Measurements from ENCODE around the gene TUBA4A.

Gene TUBA4A

DNA sequence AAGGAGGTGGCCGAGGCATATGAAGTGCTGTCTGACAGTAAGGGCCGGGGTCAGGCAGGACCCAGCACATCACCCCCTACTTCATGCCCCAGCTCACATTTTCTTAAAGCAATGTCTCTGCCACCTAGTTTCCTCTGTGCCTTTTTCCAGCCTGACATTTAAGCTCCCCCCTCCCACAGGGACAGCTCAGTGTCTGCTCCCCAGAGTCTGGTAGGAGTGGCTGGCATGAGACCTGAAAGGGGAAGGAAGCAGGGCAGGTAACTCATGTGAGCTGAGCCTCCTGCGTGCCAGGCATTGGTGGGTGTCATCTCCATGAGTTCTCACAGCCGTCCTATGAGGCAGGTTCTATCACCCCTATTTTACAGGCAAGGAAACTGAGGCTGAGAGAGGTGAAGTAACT lies 26.9 kb upstream of the TUBA4A start:
- no peak overlapping the region; the same call in 1 of the 2 replicates for H3K4me3 ChIP-seq (ENCODE audit: low read depth, low read length)
- DNase-seq (ENCODE audit: low read depth) = no peak
- TF ChIP-seq, protein P1, sequence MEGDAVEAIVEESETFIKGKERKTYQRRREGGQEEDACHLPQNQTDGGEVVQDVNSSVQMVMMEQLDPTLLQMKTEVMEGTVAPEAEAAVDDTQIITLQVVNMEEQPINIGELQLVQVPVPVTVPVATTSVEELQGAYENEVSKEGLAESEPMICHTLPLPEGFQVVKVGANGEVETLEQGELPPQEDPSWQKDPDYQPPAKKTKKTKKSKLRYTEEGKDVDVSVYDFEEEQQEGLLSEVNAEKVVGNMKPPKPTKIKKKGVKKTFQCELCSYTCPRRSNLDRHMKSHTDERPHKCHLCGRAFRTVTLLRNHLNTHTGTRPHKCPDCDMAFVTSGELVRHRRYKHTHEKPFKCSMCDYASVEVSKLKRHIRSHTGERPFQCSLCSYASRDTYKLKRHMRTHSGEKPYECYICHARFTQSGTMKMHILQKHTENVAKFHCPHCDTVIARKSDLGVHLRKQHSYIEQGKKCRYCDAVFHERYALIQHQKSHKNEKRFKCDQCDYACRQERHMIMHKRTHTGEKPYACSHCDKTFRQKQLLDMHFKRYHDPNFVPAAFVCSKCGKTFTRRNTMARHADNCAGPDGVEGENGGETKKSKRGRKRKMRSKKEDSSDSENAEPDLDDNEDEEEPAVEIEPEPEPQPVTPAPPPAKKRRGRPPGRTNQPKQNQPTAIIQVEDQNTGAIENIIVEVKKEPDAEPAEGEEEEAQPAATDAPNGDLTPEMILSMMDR (IDR thresholded peaks at IDR 0.05; ENCODE audit: control insufficient read depth, extremely low read depth, insufficient read depth) = no peak

DNA sequence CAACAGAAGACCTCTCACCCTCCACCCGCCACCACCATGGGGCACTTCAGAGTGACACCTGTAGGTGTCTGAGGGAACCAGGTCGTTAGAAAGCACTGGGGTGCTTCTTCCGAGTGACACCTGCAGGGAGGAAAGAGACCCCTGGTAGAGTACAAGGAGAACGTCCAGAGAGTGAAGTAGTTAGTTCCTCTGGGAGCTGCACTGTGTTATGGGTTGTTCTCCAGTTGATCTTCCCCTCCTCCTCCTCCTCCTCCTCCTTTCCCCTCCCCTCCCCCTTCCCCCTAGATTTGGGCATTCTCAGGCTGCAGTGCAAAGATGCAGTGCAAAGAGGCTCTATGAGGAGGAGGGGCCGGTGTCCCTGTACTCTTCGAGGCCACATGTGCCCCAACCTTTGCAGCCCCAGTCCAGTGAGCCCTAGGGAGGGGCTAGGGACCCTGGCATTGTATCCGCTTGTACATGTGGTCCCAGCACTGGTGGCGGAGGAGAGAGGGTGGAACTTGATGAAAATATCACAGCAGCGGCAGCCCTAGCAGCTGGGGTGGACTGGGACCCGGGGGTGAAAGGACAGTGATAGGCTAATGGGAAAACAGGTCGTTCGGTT lies 26.3 kb upstream of the TUBA4A start:
- peak overlapping the region; percentile 80 for H3K4me3 ChIP-seq (ENCODE audit: low read depth, low read length)
- TF ChIP-seq, protein P1 (IDR thresholded peaks at IDR 0.05; ENCODE audit: control insufficient read depth, extremely low read depth, insufficient read depth) = no peak
- DNase-seq (ENCODE audit: low read depth) = no peak

DNA sequence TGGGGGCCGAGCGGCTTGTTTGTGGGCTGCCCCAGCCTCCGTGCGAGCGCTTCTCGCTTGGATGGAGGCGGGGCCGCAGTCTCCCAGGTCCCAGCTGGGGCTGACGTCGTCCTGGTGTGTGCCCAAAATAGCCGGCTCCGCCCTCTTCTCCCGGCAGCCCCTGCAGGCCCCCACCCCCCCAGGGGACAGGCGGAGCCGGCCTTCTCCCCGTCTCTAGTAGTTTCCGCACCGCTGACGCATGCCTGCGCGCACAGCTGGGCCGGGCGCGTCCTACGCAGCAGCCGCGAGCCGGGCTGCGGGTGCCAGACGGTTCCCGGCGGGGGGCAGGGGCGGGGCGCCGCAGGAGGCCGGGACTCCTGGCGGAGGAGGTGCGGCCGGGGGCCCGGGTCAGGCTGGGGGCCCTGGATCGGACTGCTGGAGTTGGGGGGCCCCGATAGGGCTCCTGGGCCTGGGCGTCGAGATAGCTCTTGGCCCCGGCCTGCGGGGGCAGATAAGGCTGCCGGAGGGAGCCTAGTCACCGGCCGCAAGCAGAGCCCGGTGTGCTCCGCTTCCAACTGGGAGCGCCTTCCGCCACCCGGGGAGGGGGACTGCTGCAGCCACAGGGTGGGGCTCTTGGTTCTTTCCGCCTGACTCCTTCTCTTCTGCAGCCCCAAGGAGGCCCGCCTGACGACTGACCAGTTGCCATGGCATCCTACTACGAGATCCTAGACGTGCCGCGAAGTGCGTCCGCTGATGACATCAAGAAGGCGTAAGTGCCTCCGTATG lies 25.6 kb upstream of the TUBA4A start, which contains the start of gene DNAJB2:
Gene DNAJB2 (plus strand): TSS at position 216 of the 765 bp plus-strand sequence. CDS start 468 bp downstream, at position 684.
- H3K4me3 ChIP-seq (ENCODE audit: low read depth, low read length) = peak within 1 kb of the TSS; percentile 80
- peak; percentile 83 for DNase-seq (ENCODE audit: low read depth)
- TF ChIP-seq, protein P1 (IDR thresholded peaks at IDR 0.05; ENCODE audit: control insufficient read depth, extremely low read depth, insufficient read depth) = no peak

DNA sequence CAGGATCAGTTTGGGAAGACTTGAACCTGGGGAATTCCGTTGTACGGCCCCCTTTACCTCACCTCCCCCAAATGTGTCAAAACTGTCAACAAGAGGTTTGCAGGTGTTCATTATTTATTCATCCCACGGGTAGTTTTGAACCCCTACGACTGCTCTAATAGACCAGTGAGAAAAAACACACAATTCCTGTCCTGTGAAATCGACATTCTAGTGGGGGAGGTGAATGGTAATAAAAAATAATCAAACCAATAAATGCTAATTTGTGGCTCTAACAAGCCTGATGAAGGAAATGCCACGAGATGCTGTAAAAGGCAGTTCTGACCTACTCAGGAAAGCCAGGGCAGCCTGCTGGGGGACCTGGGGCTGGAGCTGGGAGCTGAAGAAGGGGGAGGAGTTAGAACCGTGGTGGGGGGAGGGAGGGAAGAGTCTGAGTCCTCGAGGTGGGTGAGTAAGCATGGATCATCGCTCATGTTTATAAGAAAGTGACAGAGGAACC lies 25.0 kb upstream of the TUBA4A start:
- H3K4me3 ChIP-seq (ENCODE audit: low read depth, low read length) = peak overlapping the region; percentile 80
- TF ChIP-seq, protein P1 (IDR thresholded peaks at IDR 0.05; ENCODE audit: control insufficient read depth, extremely low read depth, insufficient read depth) = no peak
- no peak for DNase-seq (ENCODE audit: low read depth)

DNA sequence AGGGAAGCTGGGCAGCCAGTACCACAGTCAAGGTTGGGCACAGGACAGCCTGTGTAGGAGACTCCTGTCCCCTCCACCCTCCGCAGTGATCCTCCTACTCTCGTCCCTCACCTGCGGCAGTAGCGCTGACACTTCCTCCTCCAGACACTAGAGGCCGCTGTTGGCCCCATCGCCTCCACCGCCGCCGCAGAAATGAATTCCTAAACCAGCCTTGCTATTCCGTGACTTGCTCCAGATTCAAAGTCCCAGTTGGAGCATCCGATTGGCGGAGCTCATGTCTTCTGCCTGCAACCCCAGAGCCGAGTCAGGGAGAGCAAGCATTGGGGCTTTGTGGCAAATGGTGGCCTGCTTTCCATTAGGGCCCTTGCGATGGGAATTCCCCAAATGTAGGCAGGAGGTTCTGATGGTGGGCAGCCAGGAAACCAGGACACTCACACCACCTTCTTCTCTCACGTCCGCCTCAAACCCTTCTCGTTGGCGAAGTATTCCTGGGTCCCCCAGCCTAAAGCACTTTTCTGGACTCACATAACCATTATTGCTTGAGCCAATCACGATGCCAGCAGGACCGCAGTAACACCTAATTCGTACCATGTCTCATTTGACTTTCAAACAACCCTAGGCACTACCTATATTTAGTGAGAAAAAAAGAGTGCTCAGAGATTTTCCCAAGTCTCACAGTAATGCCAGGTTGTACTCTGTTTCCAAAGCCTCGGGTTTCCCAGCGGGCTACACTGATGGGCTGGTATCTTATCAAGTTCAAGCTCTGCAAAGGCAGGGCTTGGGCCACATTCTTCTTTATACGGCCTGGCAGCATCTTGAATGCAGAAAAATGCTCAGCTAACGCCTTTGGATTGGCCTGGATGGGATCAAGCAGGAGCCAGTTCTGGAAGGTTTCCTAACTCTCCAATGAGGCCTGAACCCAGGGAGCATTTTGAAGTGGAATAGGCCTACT lies 24.3 kb upstream of the TUBA4A start:
- no peak overlapping the region for H3K4me3 ChIP-seq (ENCODE audit: low read depth, low read length)
- TF ChIP-seq, protein P1 (IDR thresholded peaks at IDR 0.05; ENCODE audit: control insufficient read depth, extremely low read depth, insufficient read depth) = peak; percentile 93
- peak; percentile 23 for DNase-seq (ENCODE audit: low read depth)

DNA sequence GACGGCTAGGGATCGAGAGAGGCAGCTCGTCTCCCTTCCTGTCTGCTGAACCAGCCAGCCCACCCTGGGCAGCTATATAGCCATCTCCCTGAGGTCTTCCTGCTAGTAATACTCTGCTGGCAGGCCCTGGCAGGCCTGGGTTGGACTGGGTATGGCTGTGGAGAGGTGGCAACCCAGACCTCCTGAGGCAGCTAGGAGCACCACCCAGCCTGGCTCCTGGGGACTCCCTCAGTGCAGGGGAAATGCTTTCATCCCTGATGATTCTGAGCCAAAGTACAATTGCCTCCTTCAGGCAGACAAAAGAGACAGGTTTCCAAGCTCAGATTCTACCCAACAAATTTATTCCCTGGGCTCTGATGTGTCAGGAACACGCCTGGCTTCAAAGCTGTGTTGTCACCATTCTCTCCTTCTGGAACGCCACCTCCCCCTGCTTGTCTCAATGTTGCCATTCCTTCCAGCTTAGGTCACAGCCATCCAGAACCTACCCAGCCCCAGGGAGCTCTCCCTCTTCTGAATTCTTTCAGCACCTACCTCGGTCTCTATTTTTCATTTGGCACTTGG lies 20.7 kb upstream of the TUBA4A start:
- no peak for DNase-seq (ENCODE audit: low read depth)
- TF ChIP-seq, protein P1 (IDR thresholded peaks at IDR 0.05; ENCODE audit: control insufficient read depth, extremely low read depth, insufficient read depth) = no peak
- no peak overlapping the region for H3K4me3 ChIP-seq (ENCODE audit: low read depth, low read length)
